Putamen (tissue), 1 donor: ENCODE measurements around the gene IFT122.
"Not testable (repeated sequence)": the region's sequence is repeated elsewhere in the genome, so short reads cannot be mapped to it uniquely, and the experiment has no call there.

Experiments used
- DNase-seq: peaks from one replicate; pipeline ENCODE4 v3.0.0-alpha.2; 2016; ENCODE audit warnings: low spot score

IFT122 gene, protein sequence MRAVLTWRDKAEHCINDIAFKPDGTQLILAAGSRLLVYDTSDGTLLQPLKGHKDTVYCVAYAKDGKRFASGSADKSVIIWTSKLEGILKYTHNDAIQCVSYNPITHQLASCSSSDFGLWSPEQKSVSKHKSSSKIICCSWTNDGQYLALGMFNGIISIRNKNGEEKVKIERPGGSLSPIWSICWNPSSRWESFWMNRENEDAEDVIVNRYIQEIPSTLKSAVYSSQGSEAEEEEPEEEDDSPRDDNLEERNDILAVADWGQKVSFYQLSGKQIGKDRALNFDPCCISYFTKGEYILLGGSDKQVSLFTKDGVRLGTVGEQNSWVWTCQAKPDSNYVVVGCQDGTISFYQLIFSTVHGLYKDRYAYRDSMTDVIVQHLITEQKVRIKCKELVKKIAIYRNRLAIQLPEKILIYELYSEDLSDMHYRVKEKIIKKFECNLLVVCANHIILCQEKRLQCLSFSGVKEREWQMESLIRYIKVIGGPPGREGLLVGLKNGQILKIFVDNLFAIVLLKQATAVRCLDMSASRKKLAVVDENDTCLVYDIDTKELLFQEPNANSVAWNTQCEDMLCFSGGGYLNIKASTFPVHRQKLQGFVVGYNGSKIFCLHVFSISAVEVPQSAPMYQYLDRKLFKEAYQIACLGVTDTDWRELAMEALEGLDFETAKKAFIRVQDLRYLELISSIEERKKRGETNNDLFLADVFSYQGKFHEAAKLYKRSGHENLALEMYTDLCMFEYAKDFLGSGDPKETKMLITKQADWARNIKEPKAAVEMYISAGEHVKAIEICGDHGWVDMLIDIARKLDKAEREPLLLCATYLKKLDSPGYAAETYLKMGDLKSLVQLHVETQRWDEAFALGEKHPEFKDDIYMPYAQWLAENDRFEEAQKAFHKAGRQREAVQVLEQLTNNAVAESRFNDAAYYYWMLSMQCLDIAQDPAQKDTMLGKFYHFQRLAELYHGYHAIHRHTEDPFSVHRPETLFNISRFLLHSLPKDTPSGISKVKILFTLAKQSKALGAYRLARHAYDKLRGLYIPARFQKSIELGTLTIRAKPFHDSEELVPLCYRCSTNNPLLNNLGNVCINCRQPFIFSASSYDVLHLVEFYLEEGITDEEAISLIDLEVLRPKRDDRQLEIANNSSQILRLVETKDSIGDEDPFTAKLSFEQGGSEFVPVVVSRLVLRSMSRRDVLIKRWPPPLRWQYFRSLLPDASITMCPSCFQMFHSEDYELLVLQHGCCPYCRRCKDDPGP

DNA sequence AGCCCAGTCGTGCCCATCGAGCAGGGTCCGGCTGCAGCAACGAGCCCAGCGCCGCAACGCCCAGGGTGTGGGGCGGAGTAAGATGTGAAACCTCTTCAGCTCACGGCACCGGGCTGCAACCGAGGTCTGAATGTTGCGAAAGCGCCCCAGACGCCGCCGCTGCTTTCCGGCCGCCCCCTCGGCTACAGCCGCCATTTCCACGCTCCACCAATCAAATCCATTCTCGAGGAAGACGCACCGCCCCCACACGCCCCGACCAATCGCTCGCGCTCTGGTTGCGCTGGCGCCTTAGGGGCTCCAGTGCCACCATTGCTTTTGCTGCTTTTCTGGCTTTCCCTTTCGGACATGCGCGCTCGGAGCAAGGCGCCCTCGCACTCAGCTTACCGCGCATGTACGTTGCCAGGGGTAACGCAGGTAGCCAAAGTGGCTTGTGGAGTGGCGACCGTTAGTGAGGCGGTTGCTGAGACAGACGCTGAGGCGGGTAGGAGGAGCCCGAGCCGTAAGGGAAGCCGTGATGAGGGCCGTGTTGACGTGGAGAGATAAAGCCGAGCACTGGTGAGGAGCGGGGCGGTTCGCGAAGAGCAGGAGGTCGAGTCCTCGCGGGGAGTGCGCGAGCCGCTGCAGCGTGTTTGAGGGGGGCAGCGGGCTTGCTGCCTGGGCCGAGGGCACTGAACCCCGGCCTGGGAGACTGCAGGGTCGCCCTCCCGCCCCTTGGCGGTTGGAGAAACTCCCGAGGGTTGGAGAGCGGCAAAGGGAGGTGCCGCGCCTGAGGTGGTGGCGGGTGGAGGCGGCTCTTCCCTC lies at the start of gene IFT122, which contains the start of gene MBD4:
Gene IFT122, plus strand, starts transcription at position 408 of the 801 bp plus-strand sequence. Its CDS starts 107 bp downstream, at position 515.
Gene MBD4, minus strand, starts transcription at position 132 of the 801 bp plus-strand sequence. Its CDS starts 115 bp downstream, at position 17.
- DNase-seq: peak; percentile 99

DNA sequence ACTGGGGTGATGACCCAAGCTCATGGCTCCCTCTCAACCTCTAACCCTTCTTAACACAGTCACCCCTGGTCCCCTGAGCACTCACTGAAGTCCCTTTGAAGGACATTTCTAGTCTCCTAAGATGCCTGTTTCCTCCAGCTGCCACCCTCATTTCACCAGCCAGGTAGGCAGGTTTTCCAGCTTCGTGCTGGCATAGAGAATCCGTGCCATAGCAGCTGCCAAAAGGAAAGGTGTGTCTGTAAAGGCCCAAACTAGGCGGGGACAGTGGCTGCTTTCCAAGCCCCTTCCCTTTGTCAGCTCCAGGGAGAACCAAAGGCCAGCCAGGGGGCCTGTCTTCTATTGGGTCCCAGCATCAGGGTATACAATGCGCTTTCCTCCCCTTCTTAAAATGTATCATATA lies 48.4 kb upstream of the IFT122 start:
- DNase-seq: not testable (repeated sequence)

DNA sequence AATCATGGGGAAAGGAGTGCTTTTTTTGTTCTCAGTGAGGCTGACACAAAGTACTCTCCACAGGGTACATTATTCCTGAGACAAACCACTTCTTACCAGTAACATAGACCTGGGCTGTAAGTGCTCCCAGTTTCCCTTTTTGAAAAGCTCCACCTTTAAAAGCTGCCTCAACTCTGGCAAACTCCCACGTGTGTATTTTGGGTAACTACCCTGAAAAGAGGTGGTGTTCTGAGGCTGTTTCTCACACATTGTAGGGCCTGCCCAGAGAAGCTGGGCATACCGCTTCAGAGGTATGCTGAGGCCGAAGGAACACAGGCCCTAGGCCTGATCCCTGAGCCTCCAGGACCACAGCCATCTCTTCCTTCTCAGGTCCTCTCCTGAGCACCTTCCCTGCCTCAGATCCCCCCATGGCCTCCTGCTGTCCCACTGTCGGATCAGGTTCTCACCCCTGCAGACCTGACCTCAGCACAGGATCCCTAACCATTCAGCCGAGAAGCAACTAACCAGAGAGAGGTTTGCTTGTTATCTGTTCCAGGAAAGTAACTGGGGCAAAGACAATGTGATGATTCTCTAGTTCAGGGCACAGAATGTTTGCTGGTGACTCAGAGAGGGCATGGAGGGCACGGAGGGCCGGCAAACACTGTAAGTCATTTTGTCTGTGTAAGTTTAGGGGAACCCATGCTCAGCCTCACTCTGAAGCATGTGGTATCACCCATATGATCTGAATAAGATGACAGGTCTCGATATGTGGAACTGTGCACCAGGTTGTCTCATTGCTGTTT lies 47.7 kb upstream of the IFT122 start:
- not testable (repeated sequence) for DNase-seq

DNA sequence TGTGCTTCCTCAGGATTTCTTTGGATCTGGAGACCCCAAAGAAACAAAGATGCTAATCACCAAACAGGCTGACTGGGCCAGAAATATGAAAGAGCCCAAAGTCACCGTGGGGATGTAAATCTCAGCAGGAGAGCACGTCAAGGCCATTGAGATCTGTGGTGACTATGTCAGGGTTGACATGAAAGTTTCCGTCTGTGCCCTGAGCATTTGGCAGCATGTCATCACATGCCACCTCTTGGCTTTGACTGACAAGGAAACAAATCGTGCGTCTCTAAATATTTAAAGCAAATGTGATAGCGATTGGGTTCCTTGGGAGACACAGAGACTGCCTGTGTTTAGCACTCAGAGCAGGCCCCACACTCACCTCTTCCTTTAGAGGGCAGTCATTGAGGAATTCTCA lies 46.8 kb upstream of the IFT122 start:
- no peak for DNase-seq

DNA sequence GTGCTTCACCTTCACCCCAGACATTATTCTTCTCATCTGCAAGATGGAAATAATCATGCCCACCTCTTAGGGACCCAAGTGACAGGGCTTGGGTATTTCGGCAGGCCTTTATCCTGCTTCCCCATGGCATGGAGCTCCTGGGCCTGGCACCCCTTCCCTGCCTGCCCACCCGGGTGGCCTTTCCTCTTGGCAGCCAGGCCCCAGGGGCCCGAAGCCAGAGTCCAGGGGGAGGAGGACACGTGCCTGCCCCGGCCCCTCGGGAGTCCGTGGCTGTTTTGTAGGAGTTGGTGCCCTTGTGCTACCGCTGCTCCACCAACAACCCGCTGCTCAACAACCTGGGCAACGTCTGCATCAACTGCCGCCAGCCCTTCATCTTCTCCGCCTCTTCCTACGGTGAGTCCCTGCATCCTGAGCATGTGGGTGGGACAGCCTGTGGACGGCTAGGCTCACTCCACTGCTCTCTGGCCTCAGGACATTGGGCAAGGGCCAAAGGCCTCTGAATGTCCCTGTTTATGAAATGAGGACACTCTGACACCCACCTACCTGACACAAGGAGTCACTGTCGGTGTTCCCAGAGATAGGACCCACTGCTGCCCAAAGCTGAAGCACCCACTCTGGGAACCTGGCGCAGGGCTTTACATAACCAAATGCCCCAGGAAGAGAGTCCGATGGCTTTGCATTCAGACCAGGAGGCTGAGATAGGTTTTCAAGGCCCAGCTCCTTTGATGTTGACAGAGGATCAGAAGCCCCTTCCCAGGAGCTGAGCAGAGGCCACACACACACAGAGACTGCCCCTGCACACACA lies 46.1 kb upstream of the IFT122 start:
- not testable (repeated sequence) for DNase-seq

DNA sequence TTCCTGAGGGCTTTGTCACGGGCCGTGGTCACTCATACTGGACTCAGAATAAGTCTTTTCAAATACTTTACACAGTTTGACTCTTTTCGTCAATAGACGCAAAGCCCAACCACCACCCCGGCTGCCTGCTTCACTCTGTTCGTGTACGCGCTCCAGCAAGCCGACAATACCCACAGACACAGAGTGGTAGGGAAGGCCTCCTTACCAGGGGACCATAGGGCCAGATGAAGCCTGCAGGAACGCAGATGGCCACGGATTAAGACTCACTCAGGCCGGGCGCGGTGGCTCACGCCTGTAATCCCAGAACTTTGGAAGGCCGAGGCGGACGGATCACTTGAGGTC lies 41.2 kb upstream of the IFT122 start:
- no peak for DNase-seq

DNA sequence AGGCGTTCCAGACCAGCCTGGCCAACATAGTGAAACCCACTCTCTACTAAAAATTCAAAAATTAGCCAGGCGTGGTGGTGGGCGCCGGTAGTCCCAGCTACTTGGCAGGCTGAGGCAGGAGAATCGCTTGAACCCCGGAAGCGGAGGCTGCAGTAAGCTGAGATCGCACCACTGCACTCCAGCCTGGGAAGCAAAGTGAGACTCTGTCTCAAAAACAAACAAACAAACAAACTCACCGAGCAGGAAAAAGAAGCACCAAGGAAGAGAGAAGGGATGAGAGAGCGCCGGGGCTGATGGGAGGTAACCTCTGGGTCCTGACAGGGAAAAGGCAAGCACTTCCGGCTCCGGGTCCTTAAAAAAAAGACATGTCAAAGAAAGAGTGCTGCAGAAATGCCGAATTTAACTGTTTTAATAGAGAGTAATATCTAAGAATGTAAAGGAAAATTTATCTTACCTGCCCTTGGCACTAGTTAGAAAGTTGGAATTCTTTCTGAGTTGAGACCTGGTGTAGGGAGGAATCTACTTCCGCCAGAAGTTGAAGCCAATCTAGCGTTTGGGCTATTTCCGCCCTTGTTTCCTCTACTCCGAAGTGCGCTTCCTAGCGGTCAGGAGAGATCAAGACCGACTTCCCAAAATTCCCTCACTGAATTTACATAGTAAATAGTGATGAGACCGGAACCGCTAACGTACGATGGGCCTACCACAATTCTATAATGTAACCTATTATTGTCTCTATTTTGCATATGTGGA lies 40.7 kb upstream of the IFT122 start:
- DNase-seq: peak; percentile 94

DNA sequence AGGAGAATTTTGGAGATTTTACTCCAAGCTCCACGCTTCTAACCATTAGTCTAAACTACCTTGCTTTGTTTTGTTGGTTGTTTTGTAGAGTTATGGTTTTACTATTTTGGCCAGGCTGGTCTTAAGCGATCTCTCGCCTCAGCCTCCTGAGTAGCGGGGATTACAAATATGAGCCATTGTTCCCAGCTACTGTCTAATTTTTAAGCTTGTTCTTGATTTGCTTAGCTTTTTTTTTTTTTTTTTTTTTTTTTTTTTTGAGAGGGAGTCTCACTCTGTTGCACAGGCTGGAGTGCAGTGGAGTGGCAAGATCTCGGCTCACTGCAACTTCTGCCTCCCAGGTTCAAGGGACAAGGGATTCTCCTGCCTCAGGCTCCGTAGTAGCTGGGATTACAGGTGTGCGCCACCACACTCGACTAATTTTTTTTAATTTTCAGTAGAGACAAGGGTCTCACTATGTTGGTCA lies 40.1 kb upstream of the IFT122 start:
- no peak for DNase-seq

DNA sequence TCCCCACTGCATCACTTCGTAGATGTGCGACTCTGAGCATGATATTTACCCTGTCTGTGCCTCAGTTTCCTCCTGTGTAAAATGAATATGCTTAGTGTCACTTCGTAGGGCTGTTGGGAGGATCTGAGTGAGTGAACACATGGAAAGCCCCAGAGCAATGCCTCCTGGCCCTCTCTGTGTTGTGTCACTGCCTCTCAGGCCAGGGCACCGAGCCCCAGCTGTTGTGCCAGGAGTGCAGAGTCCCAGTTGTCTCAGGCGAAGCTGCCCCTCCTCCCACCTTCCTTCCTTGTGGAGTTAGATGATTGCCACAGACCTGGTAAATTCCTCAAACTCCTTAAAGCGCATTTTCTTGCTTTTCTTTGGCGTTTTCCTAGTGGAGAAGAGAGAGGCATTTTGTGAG lies 37.8 kb upstream of the IFT122 start:
- no peak for DNase-seq

DNA sequence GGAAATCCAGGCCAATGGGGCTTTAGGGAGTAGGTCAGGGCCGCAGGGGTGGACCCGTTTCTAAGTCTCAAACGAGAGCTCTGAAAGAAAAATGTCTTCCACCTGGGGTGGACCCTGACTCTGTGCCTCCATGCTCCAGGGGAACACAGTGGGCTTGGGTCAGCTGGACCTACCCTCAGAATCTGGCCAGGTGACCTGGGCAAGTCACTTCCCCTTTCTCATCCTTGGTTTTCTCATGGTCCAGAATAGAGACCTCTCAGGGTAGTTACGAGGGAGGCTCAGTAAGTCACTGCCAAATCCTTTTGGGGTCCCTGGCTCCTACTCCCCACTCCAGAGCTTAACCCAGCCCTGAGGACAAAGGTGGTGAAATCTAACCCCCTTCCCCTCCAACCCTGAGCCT lies 37.4 kb upstream of the IFT122 start:
- DNase-seq: no peak

DNA sequence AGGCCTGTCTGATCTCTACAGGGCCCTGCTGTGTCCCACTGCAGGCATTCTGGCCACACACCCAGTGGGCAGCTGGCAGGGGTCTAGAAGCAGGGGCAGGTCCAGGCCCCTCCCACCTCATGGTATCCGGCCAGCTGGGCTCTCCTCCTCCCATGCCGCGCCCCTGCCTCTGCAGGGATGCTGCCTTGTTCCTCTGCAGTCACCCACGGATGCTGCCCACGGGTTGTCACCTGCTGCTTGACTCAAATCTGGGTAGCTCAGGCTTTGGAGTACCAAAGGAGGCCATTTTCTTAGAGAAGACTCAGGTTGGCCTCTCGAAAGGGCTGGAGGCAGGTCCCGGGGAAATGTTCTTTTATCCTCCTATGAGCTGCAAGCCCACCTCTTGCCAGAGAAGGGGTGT lies 36.6 kb upstream of the IFT122 start:
- DNase-seq: no peak

DNA sequence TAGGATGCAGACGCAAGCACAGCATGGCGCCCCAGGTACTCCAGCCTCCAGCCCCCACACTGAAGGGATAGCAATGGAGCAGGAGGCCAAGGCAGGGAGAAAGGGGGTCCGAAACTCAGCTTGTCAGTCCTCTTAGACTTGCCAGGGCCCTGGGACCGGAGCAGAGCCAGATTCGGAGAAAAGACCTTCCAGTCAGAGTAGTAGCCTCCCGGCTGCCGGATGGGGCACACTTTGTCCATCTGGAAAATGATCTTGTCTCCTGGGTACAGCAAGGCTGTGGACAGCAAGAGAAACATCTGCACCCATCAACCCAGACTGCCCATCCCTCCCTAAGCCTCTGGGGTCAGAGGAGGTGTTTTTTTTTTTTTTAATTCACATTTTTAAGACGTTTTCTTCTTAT lies 35.9 kb upstream of the IFT122 start:
- no peak for DNase-seq

DNA sequence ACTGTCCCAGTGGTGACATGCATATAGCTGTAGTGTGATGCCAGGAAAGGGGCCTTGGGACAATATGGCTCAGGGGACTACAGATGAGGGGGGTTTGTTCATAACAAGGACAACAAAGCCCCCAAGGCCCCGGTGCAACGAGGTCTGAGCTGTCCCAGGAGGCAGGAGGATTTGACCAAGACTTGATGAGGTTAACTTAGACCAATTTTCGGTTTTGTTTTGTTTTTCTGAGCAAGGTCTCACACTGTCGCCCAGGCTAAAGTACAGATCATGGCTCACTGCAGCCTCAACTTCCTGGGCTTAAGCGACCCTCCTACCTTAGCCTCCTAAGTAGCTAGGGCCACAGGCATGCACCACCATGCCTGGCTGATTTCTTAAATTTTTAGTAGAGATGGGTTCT lies 35.4 kb upstream of the IFT122 start:
- no peak for DNase-seq

DNA sequence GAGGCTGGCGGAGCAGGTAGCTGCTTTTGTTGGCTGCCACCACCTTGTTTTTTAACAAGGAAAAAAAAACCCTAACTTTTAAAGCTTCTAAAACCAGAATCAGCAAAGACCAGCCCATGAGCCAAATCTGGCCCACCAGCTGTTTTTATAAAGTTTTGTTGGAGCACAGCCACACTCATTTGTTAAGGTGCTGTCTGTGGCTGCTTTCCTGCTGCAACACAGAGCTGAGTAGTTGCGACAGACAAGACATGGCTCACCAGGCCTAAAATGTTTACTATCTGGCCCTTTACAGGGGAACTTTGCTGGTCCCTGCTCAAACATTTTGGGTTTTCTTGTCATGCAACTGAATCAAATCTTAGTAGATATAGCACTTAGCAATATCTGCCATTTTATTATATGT lies 30.5 kb upstream of the IFT122 start:
- no peak for DNase-seq

DNA sequence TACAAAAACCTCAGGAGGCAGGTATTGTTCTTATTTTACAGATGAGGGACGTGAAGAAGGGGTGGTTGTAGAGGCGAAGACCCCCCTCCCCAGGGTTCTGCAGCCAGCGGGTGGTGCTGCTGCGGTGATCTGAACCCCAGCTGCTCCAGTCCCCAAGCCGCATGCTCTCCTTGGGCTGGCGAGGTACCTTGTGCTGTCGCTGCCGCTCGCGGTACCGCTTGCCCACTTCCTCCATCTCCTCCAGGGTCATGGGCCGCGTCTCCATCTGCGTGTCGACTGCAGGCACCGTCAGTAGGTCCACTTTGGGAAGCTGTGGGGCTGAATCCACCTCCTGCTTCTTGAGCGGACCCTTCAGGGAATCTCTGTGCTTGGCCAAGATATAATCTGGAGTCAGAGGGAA lies 29.1 kb upstream of the IFT122 start:
- no peak for DNase-seq

DNA sequence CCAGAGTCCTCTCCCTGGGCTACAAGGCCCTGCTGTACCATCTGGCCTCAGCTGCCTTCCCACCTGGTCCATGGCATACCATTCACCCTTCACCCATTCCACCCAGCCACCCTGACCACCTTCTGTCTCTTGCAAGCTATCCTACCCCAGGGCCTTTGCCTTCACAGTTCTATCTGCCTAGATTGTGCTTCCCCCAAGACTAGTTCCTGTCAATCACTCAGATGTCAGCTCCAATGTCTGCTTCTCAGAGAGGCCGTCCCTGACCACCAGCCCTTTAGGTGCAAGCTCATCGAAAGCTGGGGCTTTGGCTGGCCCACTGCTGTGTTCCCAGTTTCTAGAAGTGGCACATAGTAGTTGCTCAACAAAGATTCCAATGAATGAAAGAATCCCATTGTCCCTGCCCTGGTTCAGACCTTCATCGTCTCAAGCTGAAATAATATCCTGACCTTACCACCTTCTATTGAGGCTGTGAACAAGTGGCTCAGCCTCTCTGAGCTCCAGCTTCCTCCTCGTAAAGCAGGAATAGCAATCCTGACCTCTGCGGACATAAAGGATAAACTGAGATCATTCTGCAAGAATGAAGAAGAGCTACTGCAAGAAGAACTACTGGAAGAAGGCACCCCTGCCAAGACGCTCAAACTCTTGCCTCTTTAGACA lies 27.4 kb upstream of the IFT122 start:
- no peak for DNase-seq

DNA sequence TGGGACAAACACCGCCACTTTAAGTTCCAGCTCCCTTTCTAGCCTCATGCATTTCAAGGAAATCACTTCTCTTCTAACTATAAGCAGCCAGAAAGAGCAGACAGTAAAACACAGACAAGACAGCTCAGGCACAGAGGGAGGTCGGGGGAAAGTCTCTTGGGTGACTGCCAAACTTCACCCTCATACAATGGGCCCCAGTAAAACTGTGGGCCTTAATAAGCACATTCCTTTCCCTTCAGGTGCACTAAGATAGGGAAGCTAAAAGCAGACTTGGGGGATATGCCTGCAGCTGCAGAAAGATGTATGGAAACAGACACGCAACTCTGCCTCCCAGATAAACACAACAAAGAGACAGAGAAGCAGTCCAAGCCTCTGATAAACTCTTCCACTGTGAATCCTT lies 26.8 kb upstream of the IFT122 start:
- not testable (repeated sequence) for DNase-seq
